Measurements from ENCODE around the gene DNAJB7.
"Not testable (repeated sequence)": the region's sequence is repeated elsewhere in the genome, so short reads cannot be mapped to it uniquely, and the experiment has no call there.

Gene DNAJB7

GRCh38 chr22:40862013-40862412 is at the start of gene DNAJB7:
Gene DNAJB7, minus strand, starts transcription at chr22:40862113. Its CDS starts 119 bp downstream, at chr22:40861994.
- no peak for DNase-seq (ENCODE audit: low read depth)

- DNase-seq (ENCODE audit: low read depth) = no peak
These were observed 47.0 kb upstream of the DNAJB7 start for GRCh38 chr22:40908895-40909294.

GRCh38 chr22:40904101-40904500 is 42.2 kb upstream of the DNAJB7 start:
- no peak for DNase-seq (ENCODE audit: low read depth)

GRCh38 chr22:40898850-40899357 is 37.0 kb upstream of the DNAJB7 start:
- no peak for DNase-seq (ENCODE audit: low read depth)

- DNase-seq (ENCODE audit: low read depth) = no peak
These were observed 32.5 kb upstream of the DNAJB7 start for GRCh38 chr22:40894417-40894816.

GRCh38 chr22:40890881-40891280 is 29.0 kb upstream of the DNAJB7 start:
- DNase-seq (ENCODE audit: low read depth) = no peak

- no peak for DNase-seq (ENCODE audit: low read depth)
These were observed 27.2 kb upstream of the DNAJB7 start for GRCh38 chr22:40889116-40889515.

GRCh38 chr22:40878922-40879321 is 17.0 kb upstream of the DNAJB7 start:
- no peak for DNase-seq (ENCODE audit: low read depth)

GRCh38 chr22:40877488-40877887 is 15.6 kb upstream of the DNAJB7 start:
- no peak for DNase-seq (ENCODE audit: low read depth)

- no peak for DNase-seq (ENCODE audit: low read depth)
These were observed 15.0 kb upstream of the DNAJB7 start for GRCh38 chr22:40876907-40877306.

GRCh38 chr22:40875111-40875510 is 13.2 kb upstream of the DNAJB7 start:
- DNase-seq (ENCODE audit: low read depth) = no peak

- no peak for DNase-seq (ENCODE audit: low read depth)
These were observed 12.1 kb upstream of the DNAJB7 start for GRCh38 chr22:40874016-40874415.

- DNase-seq (ENCODE audit: low read depth) = not testable (repeated sequence)
These were observed 6.5 kb upstream of the DNAJB7 start for GRCh38 chr22:40868379-40868778.

- DNase-seq (ENCODE audit: low read depth) = no peak
These were observed 5.2 kb upstream of the DNAJB7 start for GRCh38 chr22:40867109-40867508.

GRCh38 chr22:40862537-40862936 is 624 bp upstream of the DNAJB7 start:
- DNase-seq (ENCODE audit: low read depth) = no peak

- DNase-seq (ENCODE audit: low read depth) = no peak
These were observed 4.5 kb downstream of the DNAJB7 start for GRCh38 chr22:40857309-40857855.

GRCh38 chr22:40856513-40857308 is 5.2 kb downstream of the DNAJB7 start, which contains the start of the genes ST13 and XPNPEP3:
Gene ST13, minus strand, starts transcription at chr22:40856639. Its CDS starts 99 bp downstream, at chr22:40856540.
Gene XPNPEP3, plus strand, starts transcription at chr22:40857148. Its CDS starts 34 bp downstream, at chr22:40857182.
- peak; percentile 93 for DNase-seq (ENCODE audit: low read depth)

- DNase-seq (ENCODE audit: low read depth) = no peak
These were observed 5.9 kb downstream of the DNAJB7 start for GRCh38 chr22:40855979-40856512.

GRCh38 chr22:40855071-40855978 is 6.6 kb downstream of the DNAJB7 start:
- DNase-seq (ENCODE audit: low read depth) = no peak

GRCh38 chr22:40853961-40854360 is 8.0 kb downstream of the DNAJB7 start:
- no peak for DNase-seq (ENCODE audit: low read depth)

- DNase-seq (ENCODE audit: low read depth) = no peak
These were observed 8.6 kb downstream of the DNAJB7 start for GRCh38 chr22:40853333-40853732.

GRCh38 chr22:40845816-40846215 is 16.1 kb downstream of the DNAJB7 start:
- not testable (repeated sequence) for DNase-seq (ENCODE audit: low read depth)

Measured in activated gamma-delta T cell treated with anti-CD3 and anti-CD28 coated beads, Interleukin-2, amount 50 U/mL, for 16 hours (primary cell).